Stimulated activated CD4-positive, alpha-beta T cell treated with anti-CD3 and anti-CD28 coated beads, TNF-alpha, amount 100 ng/mL, for 4 hours (primary cell): ENCODE results near the gene SETD2.
"Not testable (repeated sequence)": the region's sequence is repeated elsewhere in the genome, so short reads cannot be mapped to it uniquely, and the experiment has no call there.

Source experiments
- DNase-seq, 3 experiments: peaks; one replicate each; pipeline ENCODE4 v3.0.0-alpha.2; 2020; ENCODE audit warnings: low read depth in 3 of 3

Gene SETD2

DNA sequence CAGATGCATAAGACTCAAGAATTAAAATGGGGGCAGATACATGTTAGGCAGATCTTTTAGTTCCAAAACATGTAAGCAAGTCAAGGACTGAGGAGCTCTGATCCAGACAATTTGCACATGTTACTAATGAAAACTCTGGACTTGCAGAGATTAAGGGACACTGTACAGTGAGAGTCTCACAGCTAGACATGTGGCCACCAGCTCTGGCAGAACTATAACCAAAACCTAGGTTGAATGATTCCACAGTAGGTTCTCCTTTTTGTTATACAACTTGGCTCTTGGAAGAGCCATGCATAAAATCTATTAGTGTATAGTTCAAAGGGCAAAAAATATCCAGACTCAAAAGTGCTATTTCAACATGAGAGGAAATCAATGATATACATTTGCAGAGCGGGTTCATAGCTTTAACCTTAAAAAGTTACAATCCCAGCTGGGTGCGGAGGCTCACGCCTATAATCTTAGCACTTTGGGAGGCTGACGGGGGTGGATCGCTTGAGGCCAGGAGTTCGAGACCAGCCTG is 61.8 kb downstream of the SETD2 start:
- no peak for DNase-seq

GRCh38 chr3:47098910-47099309 is 65.0 kb downstream of the SETD2 start:
- no peak for DNase-seq

DNA sequence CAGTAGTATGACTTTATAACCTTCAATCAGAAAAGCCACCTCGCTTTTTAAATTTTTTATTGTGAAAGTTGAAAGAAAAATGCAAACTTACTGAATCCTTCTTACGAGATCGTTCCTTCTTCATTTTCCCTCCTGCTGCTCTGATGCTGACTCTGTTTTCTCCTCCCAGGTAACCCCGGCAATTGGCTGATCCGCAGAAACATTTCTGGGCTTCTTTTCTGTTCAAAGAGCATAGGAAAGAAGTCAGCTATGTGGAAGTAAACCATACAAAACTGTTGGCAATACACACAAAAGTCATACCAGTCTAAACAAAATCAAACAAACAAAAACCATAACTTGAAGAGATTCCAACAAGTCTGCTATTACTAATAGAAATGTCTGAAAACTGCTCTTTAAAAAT is 66.0 kb downstream of the SETD2 start:
- no peak for DNase-seq

DNA sequence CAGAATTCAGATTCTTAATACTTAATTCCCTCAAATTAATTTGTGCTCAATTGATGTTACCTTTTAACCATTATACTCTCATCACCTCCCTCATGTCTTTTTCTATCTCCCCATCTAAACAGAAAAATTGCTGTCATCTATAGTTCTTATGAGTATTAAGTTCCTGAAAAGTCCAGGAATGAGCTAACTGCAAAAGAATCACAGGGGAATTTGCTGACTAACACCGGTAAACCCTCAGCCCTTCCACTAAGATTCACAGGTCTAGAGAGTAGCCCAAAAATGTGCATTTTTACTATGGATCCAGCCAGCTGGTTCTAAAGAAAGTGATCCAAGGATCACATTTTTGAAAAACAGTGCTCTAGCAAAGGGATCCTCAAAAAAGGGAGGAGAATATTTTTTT is 67.0 kb downstream of the SETD2 start:
- DNase-seq = no peak

DNA sequence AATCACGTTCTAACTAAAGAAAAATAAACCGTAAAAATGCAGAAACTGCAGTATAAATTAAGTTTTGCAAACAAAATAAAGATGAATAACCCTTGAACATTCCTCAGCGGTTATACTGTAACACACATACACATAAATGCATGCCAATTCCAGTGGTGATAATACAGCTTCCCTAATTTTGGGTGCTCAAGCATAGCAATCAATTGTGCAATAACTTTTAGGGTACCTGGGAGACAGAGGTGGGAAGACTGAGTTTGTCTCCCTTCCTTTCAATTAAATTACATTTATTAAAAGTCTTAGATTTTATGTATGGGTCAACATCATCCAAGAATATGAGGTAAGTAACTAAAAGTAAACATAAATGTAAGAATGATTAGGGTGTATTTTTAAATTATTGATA is 71.8 kb downstream of the SETD2 start:
- DNase-seq = no peak

GRCh38 chr3:47089630-47090029 is 74.3 kb downstream of the SETD2 start:
- DNase-seq = no peak

DNA sequence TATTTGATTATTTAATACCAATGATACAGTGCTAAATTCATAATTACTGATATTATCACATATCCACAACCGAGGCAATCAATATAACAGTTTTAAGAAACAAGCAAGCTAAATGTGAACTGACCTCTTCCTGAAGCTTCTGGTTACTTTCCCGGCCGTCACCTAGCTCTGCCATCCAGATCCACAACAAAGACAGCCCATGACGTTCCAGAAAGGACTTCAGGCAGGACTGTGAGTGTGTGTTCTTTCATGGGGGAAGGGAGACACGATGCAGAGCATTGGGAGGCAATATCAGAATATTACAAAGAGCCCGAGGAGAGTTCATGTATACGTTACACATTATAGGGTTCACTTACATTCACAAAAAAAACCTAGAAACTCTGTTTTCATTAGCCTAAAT is 77.8 kb downstream of the SETD2 start:
- no peak for DNase-seq

- no peak for DNase-seq
These were observed 80.1 kb downstream of the SETD2 start for GRCh38 chr3:47083786-47084185.

DNA sequence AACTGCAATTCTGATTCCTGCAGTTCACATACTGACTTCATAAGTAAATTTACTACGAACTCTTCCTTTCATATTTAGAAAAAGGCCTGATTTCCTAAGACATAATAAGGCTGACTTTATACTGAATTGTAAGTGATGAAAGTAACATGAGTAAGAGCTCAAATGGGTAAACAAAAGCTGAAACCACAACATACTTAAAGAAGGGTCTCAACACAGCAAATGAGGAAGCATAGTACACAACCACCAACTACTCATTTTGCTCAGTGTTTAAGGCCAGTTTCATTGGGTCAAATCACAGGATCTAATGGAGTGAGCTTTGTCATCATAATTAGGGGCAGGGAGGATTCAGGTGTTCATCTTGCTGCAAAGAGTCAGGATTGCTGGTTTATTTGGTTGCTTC is 81.4 kb downstream of the SETD2 start:
- no peak for DNase-seq

- no peak for DNase-seq
These were observed 84.5 kb downstream of the SETD2 start for GRCh38 chr3:47079432-47079831.

DNA sequence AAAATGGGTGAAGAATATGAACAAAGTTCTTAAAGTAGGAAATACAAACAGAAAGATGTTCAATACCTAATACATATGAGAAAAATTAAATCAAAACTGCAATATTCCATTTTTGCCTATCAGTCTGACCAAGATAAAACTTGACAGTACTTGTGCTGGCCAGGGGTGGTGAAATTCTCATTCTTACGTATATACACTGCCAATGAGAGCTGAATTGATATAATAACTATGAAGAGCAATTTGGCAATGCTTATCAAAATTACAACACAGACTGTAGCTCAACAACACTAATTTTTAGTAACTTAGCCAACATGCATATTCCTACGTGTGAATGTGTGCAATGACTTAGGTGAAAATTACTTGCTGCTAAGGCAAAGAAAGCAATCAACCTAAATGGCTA is 90.2 kb downstream of the SETD2 start:
- no peak for DNase-seq

GRCh38 chr3:47070770-47071169 is 93.1 kb downstream of the SETD2 start:
- DNase-seq = no peak

DNA sequence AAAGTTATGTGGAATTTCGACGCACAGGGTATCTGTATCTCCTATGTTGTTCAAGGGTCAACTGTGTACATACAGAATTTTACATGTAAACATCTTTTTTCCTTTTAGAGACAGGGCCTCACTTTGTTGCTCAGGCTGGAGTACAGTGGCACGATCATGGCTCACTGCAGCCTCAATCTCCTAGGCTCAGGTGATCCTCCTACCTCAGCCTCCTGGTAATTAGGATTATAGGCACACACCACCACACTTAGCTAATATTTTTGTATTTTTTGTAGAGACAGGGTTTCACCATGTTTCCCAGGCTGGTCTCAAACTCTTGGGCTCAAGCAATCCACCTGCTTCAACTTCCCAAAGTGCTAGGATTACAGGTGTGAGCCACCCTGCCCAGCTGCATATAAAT is 97.7 kb downstream of the SETD2 start:
- not testable (repeated sequence) for DNase-seq

GRCh38 chr3:47065681-47066080 is 98.2 kb downstream of the SETD2 start:
- DNase-seq = no peak

DNA sequence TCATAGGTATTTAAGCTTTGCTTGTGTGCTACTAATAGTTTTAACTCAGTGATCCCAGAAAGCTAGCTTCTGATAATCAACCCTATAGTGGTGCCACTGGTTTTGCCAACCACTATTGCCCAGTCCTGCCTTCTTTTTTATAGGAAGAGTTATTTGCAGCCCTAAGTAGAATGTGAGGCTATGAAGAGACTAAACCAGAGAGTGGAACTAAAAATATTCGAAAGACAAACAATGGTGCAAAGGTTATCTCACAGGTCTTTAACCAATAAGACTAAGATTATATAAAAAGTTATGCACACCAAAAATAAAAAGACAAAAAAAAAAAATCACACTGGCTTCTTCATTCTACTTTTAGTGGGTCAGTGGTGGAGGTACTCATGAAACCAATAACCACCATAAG is 98.9 kb downstream of the SETD2 start:
- no peak for DNase-seq

- peak in 1 of 3 experiments; percentile 38 for DNase-seq
These were observed 106.7 kb downstream of the SETD2 start for GRCh38 chr3:47057212-47057671.

GRCh38 chr3:47056705-47057104 is 107.2 kb downstream of the SETD2 start:
- DNase-seq = no peak

GRCh38 chr3:47054412-47054811 is 109.5 kb downstream of the SETD2 start:
- DNase-seq = no peak

- no peak for DNase-seq
These were observed 116.2 kb downstream of the SETD2 start for GRCh38 chr3:47047673-47048072.

GRCh38 chr3:47047069-47047468 is 116.8 kb downstream of the SETD2 start:
- no peak for DNase-seq

- no peak for DNase-seq
These were observed 121.6 kb downstream of the SETD2 start for GRCh38 chr3:47042231-47042791.

GRCh38 chr3:47041114-47041513 is 122.8 kb downstream of the SETD2 start:
- DNase-seq = no peak

GRCh38 chr3:47037302-47037701 is 126.6 kb downstream of the SETD2 start:
- DNase-seq = not testable (repeated sequence)

DNA sequence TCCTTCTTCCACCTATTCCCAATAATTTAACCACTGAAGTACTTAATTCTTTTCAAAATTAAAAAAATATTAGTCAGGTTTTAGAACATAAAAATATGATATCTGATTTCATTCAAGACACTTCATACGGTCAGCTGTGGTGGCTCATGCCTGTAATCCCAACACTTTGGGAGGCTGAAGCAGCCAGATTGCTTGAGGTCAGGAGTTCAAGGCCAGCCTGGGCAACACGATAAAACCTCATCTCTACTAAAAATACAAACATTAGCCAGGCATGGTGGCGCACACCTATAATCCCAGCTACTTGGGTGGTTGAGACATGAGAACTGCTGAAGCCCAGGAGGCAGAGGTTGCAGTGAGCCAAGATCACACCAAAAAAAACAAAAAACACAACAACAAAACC is 127.8 kb downstream of the SETD2 start:
- DNase-seq = no peak
